ENCODE results near the gene SLC35G2. TPM values are rescaled to one million over a fixed set of nuclear protein-coding genes. Genes with fewer than 3 reads are reported as not detected.
"Not testable (repeated sequence)": the region's sequence is repeated elsewhere in the genome, so short reads cannot be mapped to it uniquely, and the experiment has no call there.

The SLC35G2 gene
- total RNA-seq (not detected), polyA plus RNA-seq (1 to 10 TPM in 1 of 3 donors, under 1 TPM in 1, not detected in 1; 0.16 to 1.2 TPM), total RNA-seq (0 to 0.84 (median 0.22) reads per million in 6 experiments)

DNA sequence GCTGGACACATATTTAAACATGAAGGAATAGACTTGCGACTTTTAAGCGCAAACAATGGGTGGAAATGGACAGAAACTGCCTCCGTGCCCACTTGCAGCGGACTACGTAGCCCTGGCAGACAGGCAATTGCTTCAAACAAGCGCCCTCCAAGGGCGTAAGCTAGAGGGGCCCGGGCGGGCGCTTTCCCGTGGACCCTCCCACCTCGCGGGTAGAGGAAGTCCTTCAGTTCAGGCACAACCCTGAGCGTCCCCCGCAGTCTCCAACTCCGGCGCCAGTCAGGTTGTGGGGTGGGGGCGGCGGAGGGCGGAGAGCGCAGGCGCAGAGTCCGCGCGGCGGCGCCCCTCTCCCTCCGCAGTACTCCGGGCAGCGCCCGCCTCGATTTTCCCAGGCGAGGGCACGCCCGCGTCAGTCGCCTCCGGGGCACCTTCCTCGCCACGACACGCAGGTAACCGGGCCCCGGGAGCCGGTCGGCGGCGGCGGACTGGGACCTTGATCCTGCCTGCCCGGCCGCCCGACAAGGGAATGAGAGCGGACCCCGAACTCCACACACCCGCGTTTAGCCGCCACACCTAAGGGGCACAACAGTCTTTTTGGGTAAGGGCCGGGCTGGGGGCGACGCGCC lies at the start of gene SLC35G2:
Gene SLC35G2 (plus strand): TSS at position 358 of the 623 bp plus-strand sequence. CDS start 35,335 bp downstream, outside the sequence.
- H3K27me3 Mint-ChIP-seq = peaks cover 25 to 53% (median 39%) of the 10 kb centered on the region in 5 donors
- H3K4me1 Mint-ChIP-seq = peaks cover 14 to 23% (median 20%) of the 10 kb centered on the region in 4 donors
- DNase-seq (peak in 9 of 10 donors; percentile 4 to 69 (median 19)), ATAC-seq (peak; percentile 73 to 80)
- peaks cover 0 to 12% (median 5%) of the 10 kb centered on the region in 9 donors for H3K9me3 Mint-ChIP-seq
- peak within 1 kb of the TSS in 3 of 10 donors; percentile 45 to 71 (median 63) for H3K27ac Mint-ChIP-seq
- peaks cover 0 to 9% (median 4%) of the 10 kb centered on the region in 3 donors for H3K36me3 Mint-ChIP-seq
- POLR2A ChIA-PET = no interaction called here
- peak within 1 kb of the TSS; percentile 83 to 97 (median 90) for H3K4me3 Mint-ChIP-seq

DNA sequence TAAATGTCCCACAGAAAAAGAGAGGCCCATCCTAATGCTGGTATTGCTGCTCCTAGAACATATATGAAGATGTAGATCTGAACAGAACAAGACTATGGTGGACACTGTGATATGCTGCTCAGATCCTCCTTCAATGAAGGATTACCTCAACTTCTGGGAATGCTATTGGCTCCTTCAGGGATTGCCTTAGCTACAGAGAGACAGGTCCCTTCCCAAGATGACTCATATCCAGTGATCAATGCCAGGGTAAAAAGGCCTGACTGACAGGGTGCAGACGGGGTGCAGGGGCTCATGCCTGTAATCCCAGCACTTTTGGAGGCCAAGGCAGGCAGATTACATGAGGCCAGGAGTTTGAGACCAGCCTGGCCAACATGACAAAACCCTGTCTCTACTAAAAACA lies 46.2 kb upstream of the SLC35G2 start:
- Mint-ChIP-seq H3K27ac (peak overlapping the region in 1 of 10 donors; percentile 17), H3K4me3 (no peak overlapping the region), H3K36me3 (no peaks in the 10 kb centered on the region), H3K27me3 (no peaks in the 10 kb centered on the region), H3K4me1 (no peaks in the 10 kb centered on the region), H3K9me3 (no peaks in the 10 kb centered on the region)
- POLR2A ChIA-PET = interaction anchor here (0.7 kb wide), 1 partner anchor 20 kb away, joined by 6 read pairs; the partner anchor contains the start of gene STAG1
- no peak for ATAC-seq
- no peak for DNase-seq

GRCh38 chr3:136778865-136779264 lies 40.1 kb upstream of the SLC35G2 start:
- Mint-ChIP-seq H3K27ac (no peak overlapping the region), H3K36me3 (no peaks in the 10 kb centered on the region), H3K4me3 (no peak overlapping the region), H3K9me3 (no peaks in the 10 kb centered on the region), H3K4me1 (no peaks in the 10 kb centered on the region), H3K27me3 (peaks cover 0 to 4% (median 0%) of the 10 kb centered on the region in 5 donors)
- ATAC-seq (no peak), DNase-seq (no peak)
- POLR2A ChIA-PET = no interaction called here

GRCh38 chr3:136780741-136781140 lies 38.2 kb upstream of the SLC35G2 start:
- Mint-ChIP-seq H3K36me3 (no peaks in the 10 kb centered on the region), H3K27me3 (peaks cover 0 to 4% (median 0%) of the 10 kb centered on the region in 5 donors), H3K4me3 (no peak overlapping the region), H3K9me3 (no peaks in the 10 kb centered on the region), H3K27ac (no peak overlapping the region), H3K4me1 (no peaks in the 10 kb centered on the region)
- POLR2A ChIA-PET = interaction anchor here (0.7 kb wide), 1 partner anchor 7 kb away, joined by 7 read pairs; no protein-coding TSS in a partner anchor
- DNase-seq (no peak), ATAC-seq (no peak)

GRCh38 chr3:136783708-136784191 lies 35.2 kb upstream of the SLC35G2 start:
- POLR2A ChIA-PET = interaction anchor here (0.6 to 1.6 kb wide), 2 partner anchors 31 to 187 kb away, joined by 3 to 4 read pairs; no protein-coding TSS in a partner anchor
- peaks cover 5 to 14% (median 11%) of the 10 kb centered on the region in 4 donors for H3K4me1 Mint-ChIP-seq
- DNase-seq = no peak
- no peak for ATAC-seq
- H3K27ac Mint-ChIP-seq = no peak overlapping the region
- H3K9me3 Mint-ChIP-seq = no peaks in the 10 kb centered on the region
- H3K4me3 Mint-ChIP-seq = no peak overlapping the region
- no peaks in the 10 kb centered on the region for H3K36me3 Mint-ChIP-seq
- peaks cover 0 to 4% (median 0%) of the 10 kb centered on the region in 5 donors for H3K27me3 Mint-ChIP-seq

GRCh38 chr3:136787349-136787748 lies 31.6 kb upstream of the SLC35G2 start:
- ATAC-seq = peak in 1 of 2 donors; percentile 63

GRCh38 chr3:136788154-136788553 lies 30.8 kb upstream of the SLC35G2 start:
- ATAC-seq = no peak
- POLR2A ChIA-PET = interaction anchor here (0.6 kb wide), 1 partner anchor 24 kb away, joined by 3 read pairs; no protein-coding TSS in a partner anchor

More at GRCh38 chr3:136787349-136787748, 31.6 kb upstream of the SLC35G2 start:
- peaks cover 5 to 14% (median 11%) of the 10 kb centered on the region in 4 donors for H3K4me1 Mint-ChIP-seq
- no peaks in the 10 kb centered on the region for H3K36me3 Mint-ChIP-seq
- peak overlapping the region in 6 of 10 donors; percentile 9 to 57 (median 25) for H3K27ac Mint-ChIP-seq
- DNase-seq = peak in 1 of 10 donors; percentile 1
- no peaks in the 10 kb centered on the region for H3K9me3 Mint-ChIP-seq
- H3K27me3 Mint-ChIP-seq = peaks cover 0 to 6% (median 0%) of the 10 kb centered on the region in 5 donors
- POLR2A ChIA-PET = interaction anchor here (0.6 kb wide), 1 partner anchor 25 kb away, joined by 3 read pairs; no protein-coding TSS in a partner anchor
- H3K4me3 Mint-ChIP-seq = no peak overlapping the region

GRCh38 chr3:136789976-136790375 lies 28.9 kb upstream of the SLC35G2 start:
- Mint-ChIP-seq H3K4me1 (peaks cover 5 to 14% (median 11%) of the 10 kb centered on the region in 4 donors), H3K27ac (no peak overlapping the region), H3K9me3 (no peaks in the 10 kb centered on the region), H3K36me3 (no peaks in the 10 kb centered on the region), H3K4me3 (peak overlapping the region in 1 of 10 donors; percentile 42), H3K27me3 (peaks cover 0 to 11% (median 2%) of the 10 kb centered on the region in 5 donors)
- ATAC-seq (no peak), DNase-seq (no peak)
- POLR2A ChIA-PET = interaction anchor here (0.7 kb wide), 1 partner anchor 8 kb away, joined by 4 read pairs; no protein-coding TSS in a partner anchor

More at GRCh38 chr3:136788154-136788553, 30.8 kb upstream of the SLC35G2 start:
- Mint-ChIP-seq H3K9me3 (no peaks in the 10 kb centered on the region), H3K27me3 (peaks cover 0 to 7% (median 2%) of the 10 kb centered on the region in 5 donors), H3K36me3 (no peaks in the 10 kb centered on the region), H3K4me3 (no peak overlapping the region), H3K27ac (peak overlapping the region in 1 of 10 donors; percentile 43), H3K4me1 (peaks cover 5 to 14% (median 11%) of the 10 kb centered on the region in 4 donors)
- no peak for DNase-seq

GRCh38 chr3:136790786-136791185 lies 28.1 kb upstream of the SLC35G2 start:
- no peak for DNase-seq
- Mint-ChIP-seq H3K27ac (no peak overlapping the region), H3K9me3 (no peaks in the 10 kb centered on the region), H3K36me3 (no peaks in the 10 kb centered on the region), H3K4me1 (peaks cover 5 to 14% (median 11%) of the 10 kb centered on the region in 4 donors), H3K27me3 (peaks cover 0 to 11% (median 2%) of the 10 kb centered on the region in 5 donors), H3K4me3 (no peak overlapping the region)
- no peak for ATAC-seq
- POLR2A ChIA-PET = no interaction called here

DNA sequence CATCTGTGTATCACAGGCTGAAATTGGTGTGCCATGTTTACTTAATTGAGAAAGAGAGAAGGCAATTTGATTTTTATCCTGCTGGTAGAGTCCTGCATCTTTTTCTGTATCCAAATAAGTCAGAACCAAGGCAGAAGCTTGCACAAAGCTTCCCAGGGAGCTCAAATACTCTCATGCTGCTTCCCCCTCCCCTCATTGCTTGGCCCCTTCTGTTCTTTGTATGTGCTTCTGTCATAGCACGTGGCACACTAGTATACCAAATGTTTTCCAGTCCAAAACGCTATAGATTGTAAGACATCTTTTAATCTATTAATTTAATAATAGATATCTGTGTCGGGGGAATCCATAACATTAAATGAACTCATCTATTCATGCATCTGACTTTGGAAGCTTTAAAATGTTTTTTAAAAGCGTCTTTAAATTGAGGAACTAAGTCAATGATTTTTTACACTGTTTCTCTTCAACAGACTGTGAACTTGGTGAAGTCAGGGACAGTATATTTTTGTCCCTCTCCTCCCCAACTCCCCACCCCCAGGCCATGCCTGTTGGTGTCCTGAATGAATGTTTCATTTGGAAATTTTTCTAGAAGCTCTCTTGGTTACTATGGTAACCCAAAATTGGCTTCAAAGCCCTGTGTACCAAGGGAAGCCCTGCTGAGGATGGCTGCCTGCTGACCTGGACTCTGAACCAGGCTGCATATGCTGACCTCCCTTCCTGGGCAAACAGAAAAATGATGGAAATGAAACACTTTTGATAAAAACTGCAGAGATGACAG lies 26.2 kb upstream of the SLC35G2 start:
- no peaks in the 10 kb centered on the region for H3K4me1 Mint-ChIP-seq
- H3K36me3 Mint-ChIP-seq = no peaks in the 10 kb centered on the region
- POLR2A ChIA-PET = no interaction called here
- peaks cover 0 to 11% (median 2%) of the 10 kb centered on the region in 5 donors for H3K27me3 Mint-ChIP-seq
- ATAC-seq (no peak), DNase-seq (no peak)
- no peak overlapping the region for H3K27ac Mint-ChIP-seq
- H3K9me3 Mint-ChIP-seq = no peaks in the 10 kb centered on the region
- H3K4me3 Mint-ChIP-seq = no peak overlapping the region

DNA sequence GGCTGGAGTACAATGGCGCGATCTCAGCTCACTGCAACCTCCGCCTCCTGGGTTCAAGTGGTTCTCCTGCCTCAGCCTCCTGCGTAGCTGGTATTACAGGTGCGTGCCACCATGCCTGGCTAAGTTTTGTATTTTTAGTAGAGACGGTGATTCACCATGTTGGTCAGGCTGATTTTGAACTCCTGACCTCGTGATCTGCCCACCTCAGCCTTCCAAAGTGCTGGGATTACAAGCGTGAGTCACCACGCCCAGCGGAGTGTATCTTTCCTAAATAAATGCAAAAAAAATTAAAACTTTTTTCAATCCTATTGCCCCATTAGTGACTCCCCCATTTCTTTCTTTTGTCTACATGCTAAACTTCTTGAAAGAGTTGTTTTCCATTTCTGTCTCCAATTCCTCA lies 17.8 kb upstream of the SLC35G2 start:
- H3K4me3 Mint-ChIP-seq, ATAC-seq, H3K9me3 Mint-ChIP-seq, POLR2A ChIA-PET, DNase-seq, H3K36me3 Mint-ChIP-seq, H3K27ac Mint-ChIP-seq, H3K27me3 Mint-ChIP-seq, H3K4me1 Mint-ChIP-seq: not testable (repeated sequence)

DNA sequence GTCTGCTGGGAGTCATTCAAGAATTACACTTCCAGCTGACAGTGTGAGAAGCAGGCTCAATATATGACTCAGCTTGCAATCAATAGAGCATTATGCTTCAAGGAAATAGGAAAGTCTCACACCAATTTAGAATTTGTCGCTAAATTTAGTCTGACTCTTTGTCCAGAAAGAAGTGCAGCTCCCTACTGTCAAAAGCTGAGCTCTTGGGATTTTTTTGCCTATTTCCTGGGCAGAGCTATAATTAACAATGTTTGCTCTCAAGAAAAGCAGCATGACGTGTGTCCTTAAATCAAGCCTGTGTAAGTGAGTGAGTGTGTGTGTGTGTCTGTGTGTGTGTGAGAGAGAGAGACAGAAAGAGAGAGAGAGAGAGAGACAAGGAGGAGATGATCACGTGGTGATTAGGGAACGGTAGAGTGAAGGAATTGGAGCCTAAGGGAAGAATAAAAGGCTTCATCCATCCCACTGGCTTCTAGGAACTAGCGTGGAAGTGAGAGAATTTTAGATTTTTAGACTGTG lies 16.4 kb upstream of the SLC35G2 start:
- H3K4me1 Mint-ChIP-seq = peaks cover 0 to 2% (median under 1%) of the 10 kb centered on the region in 4 donors
- H3K9me3 Mint-ChIP-seq = peaks cover 0 to 1% (median 0%) of the 10 kb centered on the region in 9 donors
- POLR2A ChIA-PET = no interaction called here
- peaks cover 0 to 2% (median 0%) of the 10 kb centered on the region in 5 donors for H3K27me3 Mint-ChIP-seq
- no peak overlapping the region for H3K4me3 Mint-ChIP-seq
- H3K36me3 Mint-ChIP-seq = no peaks in the 10 kb centered on the region
- no peak for ATAC-seq
- no peak for DNase-seq
- peak overlapping the region in 1 of 10 donors; percentile 2 for H3K27ac Mint-ChIP-seq
